Panc1 (cell line): ENCODE data around the gene CYRIA.

Experiments
- CTCF ChIP-seq: fragments of 450-650 bp; IDR thresholded peaks from 2 replicates; pipeline ENCODE4 v1.5.1; 2017; ENCODE audit warnings: mild to moderate bottlenecking
- POLR2AphosphoS5 ChIP-seq: IDR thresholded peaks from 2 replicates; pipeline ENCODE4 v1.6.1; 2012; ENCODE audit warnings: mild to moderate bottlenecking, low read depth, low read length, moderate library complexity
- REST ChIP-seq, 2 experiments: IDR thresholded peaks; 2 replicates each; pipeline ENCODE4 v1.6.1; 2011 to 2012; ENCODE audit warnings: low read depth in 2 of 2, control low read depth in 1 of 2, low read length in 1 of 2, mild to moderate bottlenecking in 1 of 2, moderate library complexity in 1 of 2; ENCODE audit not compliant: insufficient read depth in 1 of 2
- SIN3A ChIP-seq: IDR thresholded peaks from 2 replicates; pipeline ENCODE4 v1.6.1; 2012; ENCODE audit warnings: low read depth, mild to moderate bottlenecking, low read length, moderate library complexity, borderline replicate concordance; ENCODE audit not compliant: insufficient read depth
- TCF7L2 ChIP-seq: IDR thresholded peaks from 2 replicates; pipeline ENCODE4 v1.6.1; 2011; ENCODE audit warnings: mild to moderate bottlenecking, low read depth, low read length, inconsistent platforms

GRCh38 chr2:16708173-16708572 is 42.5 kb upstream of the CYRIA start:
- TF ChIP-seq CTCF = no peak
- TF ChIP-seq TCF7L2 = no peak
- TF ChIP-seq REST (IDR thresholded peaks at IDR 0.05; ENCODE audit: insufficient read depth in 1 of 2, low read depth in 2 of 2, low read length in 1 of 2) = no peak
- TF ChIP-seq POLR2AphosphoS5 = no peak
- no peak for TF ChIP-seq SIN3A
